ENCODE results near the gene CCL8. TPM values are rescaled to one million over a fixed set of nuclear protein-coding genes. Genes with fewer than 3 reads are reported as not detected.
A peak's percentile ranks its signal among the peaks of the same experiment; 100 is the strongest.

Gene CCL8
- total and polyA plus RNA-seq, 2 experiments from 2014 or later, result not detected

DNA sequence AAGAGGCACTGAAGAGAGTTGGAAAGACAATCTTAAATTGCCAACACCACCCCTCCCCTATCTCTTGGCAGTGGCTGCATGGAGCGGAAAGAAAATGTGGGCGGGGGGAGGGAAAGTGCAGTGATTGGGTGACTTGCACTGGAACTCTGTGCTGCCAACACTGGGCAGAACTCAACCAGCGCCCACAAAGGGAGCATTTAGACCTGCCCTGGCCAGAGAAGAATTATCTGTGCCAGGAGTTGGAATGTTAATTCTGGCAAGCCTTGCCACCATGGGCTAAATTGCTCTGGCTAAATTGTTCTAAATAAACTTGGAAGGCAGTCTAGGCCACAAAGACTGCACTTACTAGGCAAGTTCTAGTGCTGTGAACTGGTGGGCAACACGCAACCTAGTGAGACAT is 30.5 kb downstream of the CCL8 start:
- Histone ChIP-seq H3F3A (ENCODE audit: insufficient read depth) (no peaks in the 10 kb centered on the region), H3K9me2 (ENCODE audit: insufficient read depth) (no peaks in the 10 kb centered on the region), H3K79me2 (ENCODE audit: insufficient read depth) (no peaks in the 10 kb centered on the region), H4K20me1 (ENCODE audit: insufficient read depth) (no peaks in the 10 kb centered on the region), H3K9ac (no peak overlapping the region), H3K4me1 (ENCODE audit: insufficient read depth) (no peaks in the 10 kb centered on the region), H3K9me3 (ENCODE audit: low read depth) (no peaks in the 10 kb centered on the region), H2AFZ (no peak overlapping the region), H3K36me3 (ENCODE audit: low read depth) (no peaks in the 10 kb centered on the region), H3K4me3 (no peak overlapping the region), H3K4me2 (ENCODE audit: unreplicated experiment) (no peak overlapping the region), H3K27me3 (replicated peaks; ENCODE audit: insufficient read depth) (no peaks in the 10 kb centered on the region), H3K27ac (no peak overlapping the region)
- WGBS, 2 experiments (ENCODE audit: low coverage in 1 of 2, low lambda C conversion rate in 2 of 2, missing lambda C conversion rate in 2 of 2), result 57 to 58% methylated on average over 4 of the region's 4 CpGs
- no peak for TF ChIP-seq EZH2phosphoT487 (IDR thresholded peaks at IDR 0.05; ENCODE audit: insufficient read depth, low read depth)
- no peak for TF ChIP-seq EZH2 (IDR thresholded peaks at IDR 0.05; ENCODE audit: insufficient read depth, poor library complexity, severe bottlenecking)
- DNase-seq, result no peak
- in situ Hi-C loops (cut with MboI), result no loop called here

DNA sequence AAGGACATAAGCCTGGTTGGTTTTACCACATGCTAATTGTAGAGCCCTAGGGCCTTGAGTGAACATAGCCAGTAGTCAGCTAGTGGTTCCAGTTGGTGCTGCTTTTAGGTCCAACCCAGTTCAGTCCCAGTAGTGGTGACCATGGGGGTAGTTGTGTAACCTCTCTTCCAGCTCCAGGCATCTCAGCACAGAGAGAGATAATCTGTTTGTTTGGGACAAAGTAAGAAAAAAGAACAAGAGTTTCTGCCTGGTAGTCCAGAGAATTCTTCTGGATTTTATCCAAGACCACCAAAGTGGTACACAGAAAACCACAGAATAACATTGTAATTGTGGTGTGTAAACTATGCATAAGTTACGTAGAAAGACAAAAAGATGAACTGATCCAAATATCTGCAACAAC is 31.9 kb downstream of the CCL8 start:
- no peaks in the 10 kb centered on the region for H3K36me3 ChIP-seq (ENCODE audit: low read depth)
- no peak overlapping the region for H3K4me2 ChIP-seq (ENCODE audit: unreplicated experiment)
- DNase-seq, result no peak
- WGBS, 2 experiments (ENCODE audit: low coverage in 1 of 2, low lambda C conversion rate in 2 of 2, missing lambda C conversion rate in 2 of 2), result 53 to 55% methylated on average over 1 of the region's 1 CpG
- no peak overlapping the region for H3K27ac ChIP-seq
- no peak overlapping the region for H3K4me3 ChIP-seq
- no peak overlapping the region for H2AFZ ChIP-seq
- no peak overlapping the region for H3K9ac ChIP-seq
- no peaks in the 10 kb centered on the region for H3K4me1 ChIP-seq (ENCODE audit: insufficient read depth)
- H4K20me1 ChIP-seq (ENCODE audit: insufficient read depth), result no peaks in the 10 kb centered on the region
- in situ Hi-C loops (cut with MboI), result no loop called here
- no peaks in the 10 kb centered on the region for H3K9me3 ChIP-seq (ENCODE audit: low read depth)
- H3K27me3 ChIP-seq (replicated peaks; ENCODE audit: insufficient read depth), result no peaks in the 10 kb centered on the region
- no peaks in the 10 kb centered on the region for H3K79me2 ChIP-seq (ENCODE audit: insufficient read depth)
- H3F3A ChIP-seq (ENCODE audit: insufficient read depth), result no peaks in the 10 kb centered on the region
- H3K9me2 ChIP-seq (ENCODE audit: insufficient read depth), result no peaks in the 10 kb centered on the region
- TF ChIP-seq EZH2 (IDR thresholded peaks at IDR 0.05; ENCODE audit: insufficient read depth, poor library complexity, severe bottlenecking) (no peak), EZH2phosphoT487 (IDR thresholded peaks at IDR 0.05; ENCODE audit: insufficient read depth, low read depth) (no peak)

DNA sequence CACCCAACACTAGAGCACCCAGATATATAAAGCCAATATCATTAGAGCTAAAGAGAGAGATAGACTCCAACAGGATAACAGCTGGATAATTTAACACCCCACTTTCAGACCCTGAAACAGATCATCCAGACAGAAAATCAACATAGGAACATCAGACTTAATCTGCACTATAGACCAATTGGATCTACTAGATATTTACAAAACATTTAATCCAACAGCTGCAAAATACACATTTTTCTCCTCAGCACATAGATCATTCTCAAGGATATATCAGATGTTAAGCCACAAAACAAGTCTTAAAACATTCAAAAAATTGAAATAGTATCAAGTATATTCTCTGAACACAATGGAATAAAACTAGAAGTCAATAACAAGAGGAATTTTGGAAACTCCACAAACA is 33.0 kb downstream of the CCL8 start:
- Histone ChIP-seq H3K79me2 (ENCODE audit: insufficient read depth) (no peaks in the 10 kb centered on the region), H3K4me2 (ENCODE audit: unreplicated experiment) (no peak overlapping the region), H3K36me3 (ENCODE audit: low read depth) (no peaks in the 10 kb centered on the region), H3K9me2 (ENCODE audit: insufficient read depth) (no peaks in the 10 kb centered on the region), H2AFZ (no peak overlapping the region), H3K4me3 (no peak overlapping the region), H3K27me3 (replicated peaks; ENCODE audit: insufficient read depth) (no peaks in the 10 kb centered on the region), H3K9ac (no peak overlapping the region), H3K4me1 (ENCODE audit: insufficient read depth) (no peaks in the 10 kb centered on the region), H3F3A (ENCODE audit: insufficient read depth) (no peaks in the 10 kb centered on the region), H3K27ac (no peak overlapping the region), H4K20me1 (ENCODE audit: insufficient read depth) (no peaks in the 10 kb centered on the region), H3K9me3 (ENCODE audit: low read depth) (no peaks in the 10 kb centered on the region)
- in situ Hi-C loops (cut with MboI), result no loop called here
- no peak for DNase-seq
- TF ChIP-seq EZH2phosphoT487 (IDR thresholded peaks at IDR 0.05; ENCODE audit: insufficient read depth, low read depth) (no peak), EZH2 (IDR thresholded peaks at IDR 0.05; ENCODE audit: insufficient read depth, poor library complexity, severe bottlenecking) (no peak)

DNA sequence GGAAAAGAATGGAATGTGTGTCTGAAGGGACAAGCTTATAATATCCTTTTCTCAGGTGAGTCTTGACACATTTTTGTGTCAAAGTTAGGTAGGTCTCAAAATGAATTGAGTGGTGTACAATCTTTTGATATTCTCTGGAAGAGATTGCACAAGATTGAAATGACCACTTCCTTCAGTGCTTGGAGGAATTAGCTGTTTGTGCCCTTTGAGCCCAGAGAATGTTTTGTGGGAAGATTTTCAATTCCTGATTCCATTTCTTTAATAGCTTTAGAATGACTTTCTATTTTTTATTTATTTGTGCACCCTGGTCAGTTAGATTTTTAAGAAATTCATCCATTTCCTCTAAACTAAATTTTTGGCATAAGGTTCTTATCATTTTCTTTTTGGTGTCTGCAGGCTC is 35.4 kb downstream of the CCL8 start:
- H3K79me2 ChIP-seq (ENCODE audit: insufficient read depth), result no peaks in the 10 kb centered on the region
- no peak overlapping the region for H3K9ac ChIP-seq
- H4K20me1 ChIP-seq (ENCODE audit: insufficient read depth), result no peaks in the 10 kb centered on the region
- no peaks in the 10 kb centered on the region for H3K4me1 ChIP-seq (ENCODE audit: insufficient read depth)
- TF ChIP-seq EZH2 (IDR thresholded peaks at IDR 0.05; ENCODE audit: insufficient read depth, poor library complexity, severe bottlenecking), result no peak
- no peak for TF ChIP-seq EZH2phosphoT487 (IDR thresholded peaks at IDR 0.05; ENCODE audit: insufficient read depth, low read depth)
- no peaks in the 10 kb centered on the region for H3K9me2 ChIP-seq (ENCODE audit: insufficient read depth)
- DNase-seq, result peak; percentile 13
- no peak overlapping the region for H3K27ac ChIP-seq
- no peak overlapping the region for H2AFZ ChIP-seq
- no peaks in the 10 kb centered on the region for H3K27me3 ChIP-seq (replicated peaks; ENCODE audit: insufficient read depth)
- no peaks in the 10 kb centered on the region for H3F3A ChIP-seq (ENCODE audit: insufficient read depth)
- H3K4me3 ChIP-seq, result no peak overlapping the region
- no peaks in the 10 kb centered on the region for H3K9me3 ChIP-seq (ENCODE audit: low read depth)
- no peaks in the 10 kb centered on the region for H3K36me3 ChIP-seq (ENCODE audit: low read depth)
- in situ Hi-C loops (cut with MboI), result no loop called here
- no peak overlapping the region for H3K4me2 ChIP-seq (ENCODE audit: unreplicated experiment)

DNA sequence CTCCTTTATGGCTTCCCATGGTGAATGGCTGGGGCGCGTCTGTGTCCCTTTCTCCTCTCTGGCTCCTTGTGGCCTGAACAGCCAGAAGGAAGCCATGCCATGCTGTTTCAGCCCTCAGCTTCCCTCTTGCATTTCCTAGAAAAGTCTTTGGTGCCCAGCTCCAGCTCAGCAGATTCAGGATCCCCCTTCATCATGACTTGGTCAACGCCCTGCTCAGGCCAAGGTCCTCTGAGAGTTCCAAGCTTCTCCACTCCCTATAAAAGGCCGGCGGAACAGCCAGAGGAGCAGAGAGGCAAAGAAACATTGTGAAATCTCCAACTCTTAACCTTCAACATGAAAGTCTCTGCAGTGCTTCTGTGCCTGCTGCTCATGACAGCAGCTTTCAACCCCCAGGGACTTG is 37.0 kb downstream of the CCL8 start, which contains the start of gene CCL13:
TSS of gene CCL13 (plus strand) at position 287 of the 400 bp plus-strand sequence. CDS start at position 334, 47 bp downstream.
- Histone ChIP-seq H3K4me3 (no peak within 1 kb of the TSS), H3K27me3 (replicated peaks; ENCODE audit: insufficient read depth) (no peaks in the 10 kb centered on the region), H3K79me2 (ENCODE audit: insufficient read depth) (no peaks in the 10 kb centered on the region), H2AFZ (no peak within 1 kb of the TSS), H3K9me2 (ENCODE audit: insufficient read depth) (no peaks in the 10 kb centered on the region), H3F3A (ENCODE audit: insufficient read depth) (no peaks in the 10 kb centered on the region), H3K36me3 (ENCODE audit: low read depth) (no peaks in the 10 kb centered on the region), H3K4me2 (ENCODE audit: unreplicated experiment) (no peak within 1 kb of the TSS), H3K27ac (no peak within 1 kb of the TSS), H3K9me3 (ENCODE audit: low read depth) (no peaks in the 10 kb centered on the region), H4K20me1 (ENCODE audit: insufficient read depth) (no peaks in the 10 kb centered on the region), H3K9ac (no peak within 1 kb of the TSS), H3K4me1 (ENCODE audit: insufficient read depth) (no peaks in the 10 kb centered on the region)
- in situ Hi-C loops (cut with MboI), result no loop called here
- WGBS, 2 experiments (ENCODE audit: low coverage in 1 of 2, low lambda C conversion rate in 2 of 2, missing lambda C conversion rate in 2 of 2), result 89 to 93% methylated on average over 5 of the region's 5 CpGs
- DNase-seq, result no peak
- no peak for TF ChIP-seq EZH2 (IDR thresholded peaks at IDR 0.05; ENCODE audit: insufficient read depth, poor library complexity, severe bottlenecking)
- no peak for TF ChIP-seq EZH2phosphoT487 (IDR thresholded peaks at IDR 0.05; ENCODE audit: insufficient read depth, low read depth)
